Left ventricle myocardium inferior (tissue), 1 donor: ENCODE data around the gene SPATA20. TPM values are rescaled to one million over a fixed set of nuclear protein-coding genes. Genes with fewer than 3 reads are reported as not detected.

Experiments used
- DNase-seq: peaks from one replicate; pipeline ENCODE4 v3.0.0-alpha.2; 2020
- H3K27ac ChIP-seq: fragments of 200-600 bp; replicated peaks from 2 replicates; pipeline ENCODE4 v1.8.0; 2021
- H3K27me3 ChIP-seq: fragments of 200-600 bp; 2 replicates; pipeline ENCODE4 v1.8.0; 2021; ENCODE audit warnings: low read depth
- H3K36me3 ChIP-seq: fragments of 200-600 bp; 2 replicates; pipeline ENCODE4 v1.8.0; 2021
- H3K4me1 ChIP-seq: fragments of 200-600 bp; 2 replicates; pipeline ENCODE4 v1.8.0; 2021
- H3K4me3 ChIP-seq: fragments of 200-600 bp; 2 replicates; pipeline ENCODE4 v1.8.0; 2021; ENCODE audit warnings: mild to moderate bottlenecking, moderate library complexity
- H3K9me3 ChIP-seq: fragments of 200-600 bp; replicated peaks from 2 replicates; pipeline ENCODE4 v1.8.0; 2021
- CTCF ChIP-seq: fragments of 200-600 bp; IDR thresholded peaks from 2 replicates; pipeline ENCODE4 v1.8.0; 2021; ENCODE audit warnings: antibody characterized with exemption, mild to moderate bottlenecking, borderline replicate concordance
- intact Hi-C: fragments of 100-400 bp; cut with micrococcal nuclease; formaldehyde crosslinking; loops from one replicate; pipeline ENCODE4 v1.11.0; 2022
- total RNA-seq: library from RNA; stranded (reverse); fragmentation: NEBNext Ultra II Directional; extraction: Animal tissue kit (Norgen Biotek cat#: 25700); gene quantifications from one replicate; pipeline ENCODE4 v1.2.1, GENCODE V29; 2021
- donor health status: DM: no; HTN: yes; CAD: no; lungs with severe emphysema.

SPATA20 gene
- total RNA-seq, 1 donor from 2014 or later: 66.3 TPM

- Histone ChIP-seq H3K4me3 (no peak overlapping the region), H3K27me3 (peaks cover 31% of the 10 kb centered on the region), H3K4me1 (peaks cover 6% of the 10 kb centered on the region), H3K36me3 (no peaks in the 10 kb centered on the region), H3K9me3 (no peaks in the 10 kb centered on the region), H3K27ac (no peak overlapping the region)
- no peak for TF ChIP-seq CTCF
- no peak for DNase-seq
- intact Hi-C loops: no loop called here
Observed at GRCh38 chr17:50570032-50570431, 23.1 kb downstream of the SPATA20 start.

DNA sequence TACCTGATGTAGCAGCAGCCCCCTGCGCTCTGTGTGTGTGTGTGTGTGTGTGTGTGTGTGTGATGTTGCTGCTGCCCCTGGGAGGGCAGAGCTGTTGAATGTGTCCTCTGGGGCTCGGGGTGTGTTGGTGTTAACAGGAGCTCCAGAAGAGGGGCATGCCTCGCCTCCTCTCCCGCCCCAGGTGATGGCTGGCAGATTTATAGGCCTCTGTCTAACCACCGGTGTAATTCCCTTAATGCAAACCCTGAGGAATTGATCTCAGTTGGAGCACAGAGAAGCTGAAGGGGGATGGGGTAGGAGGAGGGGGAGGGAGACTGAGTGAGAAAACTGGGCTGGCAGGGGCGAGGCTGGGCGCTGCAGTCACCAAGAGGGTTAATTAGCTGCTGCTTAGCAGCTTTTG, 23.6 kb downstream of the SPATA20 start:
- intact Hi-C loops: no loop called here
- H3K27me3 ChIP-seq: peaks cover 26% of the 10 kb centered on the region
- DNase-seq: no peak
- no peak overlapping the region for H3K27ac ChIP-seq
- H3K4me3 ChIP-seq: no peak overlapping the region
- no peak for TF ChIP-seq CTCF
- H3K4me1 ChIP-seq: peaks cover 1% of the 10 kb centered on the region
- no peaks in the 10 kb centered on the region for H3K9me3 ChIP-seq
- H3K36me3 ChIP-seq: no peaks in the 10 kb centered on the region

DNA sequence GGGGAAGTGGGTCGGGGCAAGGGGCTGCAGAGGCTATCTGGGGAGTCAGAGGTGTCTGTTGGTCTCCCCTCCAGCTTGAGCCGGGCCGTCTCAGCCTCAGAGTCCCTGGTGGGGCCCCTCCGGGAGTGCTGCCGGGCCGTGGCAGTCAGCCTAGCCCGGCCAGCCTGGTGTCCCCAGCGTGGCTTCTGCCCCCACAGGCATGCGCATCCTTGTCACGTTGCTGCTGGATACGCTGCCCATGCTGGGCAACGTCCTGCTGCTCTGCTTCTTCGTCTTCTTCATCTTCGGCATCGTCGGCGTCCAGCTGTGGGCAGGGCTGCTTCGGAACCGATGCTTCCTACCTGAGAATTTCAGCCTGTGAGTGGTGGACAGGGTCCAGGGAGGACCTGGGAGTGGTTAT, 24.7 kb downstream of the SPATA20 start:
- H3K27me3 ChIP-seq: peaks cover 15% of the 10 kb centered on the region
- no peak overlapping the region for H3K4me3 ChIP-seq
- H3K27ac ChIP-seq: no peak overlapping the region
- intact Hi-C loops: no loop called here
- no peaks in the 10 kb centered on the region for H3K4me1 ChIP-seq
- no peaks in the 10 kb centered on the region for H3K36me3 ChIP-seq
- no peak for DNase-seq
- no peaks in the 10 kb centered on the region for H3K9me3 ChIP-seq
- TF ChIP-seq CTCF: no peak

GRCh38 chr17:50572541-50572940, 25.6 kb downstream of the SPATA20 start:
- DNase-seq: no peak
- Histone ChIP-seq H3K9me3 (no peaks in the 10 kb centered on the region), H3K27me3 (peaks cover 6% of the 10 kb centered on the region), H3K27ac (no peak overlapping the region), H3K36me3 (no peaks in the 10 kb centered on the region), H3K4me1 (no peaks in the 10 kb centered on the region), H3K4me3 (no peak overlapping the region)
- TF ChIP-seq CTCF: no peak
- intact Hi-C loops: no loop called here

GRCh38 chr17:50573866-50574611, 27.1 kb downstream of the SPATA20 start:
- intact Hi-C loops: no loop called here
- H3K27me3 ChIP-seq: peaks cover 6% of the 10 kb centered on the region
- no peak for TF ChIP-seq CTCF
- no peaks in the 10 kb centered on the region for H3K36me3 ChIP-seq
- no peaks in the 10 kb centered on the region for H3K4me1 ChIP-seq
- no peak overlapping the region for H3K27ac ChIP-seq
- H3K4me3 ChIP-seq: no peak overlapping the region
- H3K9me3 ChIP-seq: no peaks in the 10 kb centered on the region
- no peak for DNase-seq
